ENCODE measurements around the gene TNS1. TPM values are rescaled to one million over a fixed set of nuclear protein-coding genes. Genes with fewer than 3 reads are reported as not detected.

Gene TNS1
- total RNA-seq, 3 donors from 2014 or later (not counting 1 experiment from before 2014, with no cell fraction given): 1.1 to 3.0 (median 2.1) TPM

- Histone ChIP-seq H3K9me3 (ENCODE audit: control insufficient read depth, insufficient read depth, low read length) (no peaks in the 10 kb centered on the region), H3K36me3 (ENCODE audit: control insufficient read depth, insufficient read depth, low read length) (no peaks in the 10 kb centered on the region), H3K4me1 (ENCODE audit: control insufficient read depth, insufficient read depth, low read length) (no peaks in the 10 kb centered on the region), H3K4me3 (ENCODE audit: low read length) (no peak overlapping the region), H3K27me3 (ENCODE audit: control insufficient read depth, insufficient read depth, low read length) (no peaks in the 10 kb centered on the region), H3K27ac (ENCODE audit: low read length) (no peak overlapping the region)
- Mint-ChIP-seq H3K4me1 (no peaks in the 10 kb centered on the region), H3K9me3 (no peaks in the 10 kb centered on the region), H3K36me3 (no peaks in the 10 kb centered on the region), H3K27me3 (ENCODE audit: low read depth in 2 of 2) (peaks cover 12 to 18% of the 10 kb centered on the region in 2 donors), H3K4me3 (no peak overlapping the region), H3K27ac (no peak overlapping the region)
- DNase-seq (no peak), ATAC-seq (no peak)
- TF ChIP-seq CTCF (IDR thresholded peaks at IDR 0.05): no peak
- intact Hi-C loops (cut with micrococcal nuclease): no loop called here
- 78% methylated on average over 5 of the region's 6 CpGs for WGBS (ENCODE audit: insufficient coverage)
Measured at GRCh38 chr2:217948897-217949296, 53.9 kb downstream of the TNS1 start.

GRCh38 chr2:217948351-217948791, 54.4 kb downstream of the TNS1 start:
- Histone ChIP-seq H3K9me3 (ENCODE audit: control insufficient read depth, insufficient read depth, low read length) (no peaks in the 10 kb centered on the region), H3K27ac (ENCODE audit: low read length) (no peak overlapping the region), H3K36me3 (ENCODE audit: control insufficient read depth, insufficient read depth, low read length) (no peaks in the 10 kb centered on the region), H3K27me3 (ENCODE audit: control insufficient read depth, insufficient read depth, low read length) (no peaks in the 10 kb centered on the region), H3K4me1 (ENCODE audit: control insufficient read depth, insufficient read depth, low read length) (no peaks in the 10 kb centered on the region), H3K4me3 (ENCODE audit: low read length) (no peak overlapping the region)
- Mint-ChIP-seq H3K27ac (no peak overlapping the region), H3K4me1 (no peaks in the 10 kb centered on the region), H3K9me3 (no peaks in the 10 kb centered on the region), H3K4me3 (no peak overlapping the region), H3K27me3 (ENCODE audit: low read depth in 2 of 2) (peaks cover 16 to 18% of the 10 kb centered on the region in 2 donors), H3K36me3 (no peaks in the 10 kb centered on the region)
- ATAC-seq (no peak), DNase-seq (no peak)
- WGBS (ENCODE audit: insufficient coverage): 89% methylated on average over 4 of the region's 4 CpGs
- no peak for TF ChIP-seq CTCF (IDR thresholded peaks at IDR 0.05)
- intact Hi-C loops (cut with micrococcal nuclease): no loop called here

- Histone ChIP-seq H3K9me3 (ENCODE audit: control insufficient read depth, insufficient read depth, low read length) (no peaks in the 10 kb centered on the region), H3K27ac (ENCODE audit: low read length) (no peak overlapping the region), H3K36me3 (ENCODE audit: control insufficient read depth, insufficient read depth, low read length) (no peaks in the 10 kb centered on the region), H3K27me3 (ENCODE audit: control insufficient read depth, insufficient read depth, low read length) (no peaks in the 10 kb centered on the region), H3K4me1 (ENCODE audit: control insufficient read depth, insufficient read depth, low read length) (no peaks in the 10 kb centered on the region), H3K4me3 (ENCODE audit: low read length) (no peak overlapping the region)
- Mint-ChIP-seq H3K36me3 (no peaks in the 10 kb centered on the region), H3K27me3 (ENCODE audit: low read depth in 2 of 2) (peaks cover 17 to 18% of the 10 kb centered on the region in 2 donors), H3K4me1 (no peaks in the 10 kb centered on the region), H3K9me3 (no peaks in the 10 kb centered on the region), H3K4me3 (no peak overlapping the region), H3K27ac (no peak overlapping the region)
- no peak for DNase-seq
- TF ChIP-seq CTCF (IDR thresholded peaks at IDR 0.05): no peak
- intact Hi-C loops (cut with micrococcal nuclease): no loop called here
- 90% methylated on average over 19 of the region's 19 CpGs for WGBS (ENCODE audit: insufficient coverage)
- no peak for ATAC-seq
Measured at GRCh38 chr2:217947383-217948350, 55.1 kb downstream of the TNS1 start.
